Kidney capillary endothelial cell (primary cell): ENCODE results near the gene ANGPTL8.

Source experiments
- DNase-seq: peaks from one replicate; pipeline ENCODE4 v3.0.0-alpha.2; 2018; ENCODE audit warnings: low spot score

Gene ANGPTL8, protein sequence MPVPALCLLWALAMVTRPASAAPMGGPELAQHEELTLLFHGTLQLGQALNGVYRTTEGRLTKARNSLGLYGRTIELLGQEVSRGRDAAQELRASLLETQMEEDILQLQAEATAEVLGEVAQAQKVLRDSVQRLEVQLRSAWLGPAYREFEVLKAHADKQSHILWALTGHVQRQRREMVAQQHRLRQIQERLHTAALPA

DNA sequence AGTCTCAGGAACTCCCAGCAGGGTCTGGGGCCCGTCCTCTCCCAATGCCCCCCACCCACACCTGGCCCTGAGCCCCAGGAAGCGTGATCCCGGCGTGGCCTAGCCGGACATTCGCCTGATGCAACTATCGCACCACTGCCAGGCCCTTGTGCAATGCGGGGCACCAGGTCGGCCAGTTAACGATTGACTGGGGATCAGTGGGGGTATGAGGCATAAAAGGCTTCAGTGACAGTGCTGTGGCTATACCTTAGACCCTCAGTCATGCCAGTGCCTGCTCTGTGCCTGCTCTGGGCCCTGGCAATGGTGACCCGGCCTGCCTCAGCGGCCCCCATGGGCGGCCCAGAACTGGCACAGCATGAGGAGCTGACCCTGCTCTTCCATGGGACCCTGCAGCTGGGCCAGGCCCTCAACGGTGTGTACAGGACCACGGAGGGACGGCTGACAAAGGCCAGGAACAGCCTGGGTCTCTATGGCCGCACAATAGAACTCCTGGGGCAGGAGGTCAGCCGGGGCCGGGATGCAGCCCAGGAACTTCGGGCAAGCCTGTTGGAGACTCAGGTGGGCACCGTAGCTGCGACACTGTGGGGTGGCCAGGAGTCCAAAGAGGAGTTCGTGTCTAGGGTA, at the start of gene ANGPTL8:
Gene ANGPTL8, plus strand, starts transcription at position 243 of the 624 bp plus-strand sequence. Its CDS starts 19 bp downstream, at position 262.
- DNase-seq, result no peak

DNA sequence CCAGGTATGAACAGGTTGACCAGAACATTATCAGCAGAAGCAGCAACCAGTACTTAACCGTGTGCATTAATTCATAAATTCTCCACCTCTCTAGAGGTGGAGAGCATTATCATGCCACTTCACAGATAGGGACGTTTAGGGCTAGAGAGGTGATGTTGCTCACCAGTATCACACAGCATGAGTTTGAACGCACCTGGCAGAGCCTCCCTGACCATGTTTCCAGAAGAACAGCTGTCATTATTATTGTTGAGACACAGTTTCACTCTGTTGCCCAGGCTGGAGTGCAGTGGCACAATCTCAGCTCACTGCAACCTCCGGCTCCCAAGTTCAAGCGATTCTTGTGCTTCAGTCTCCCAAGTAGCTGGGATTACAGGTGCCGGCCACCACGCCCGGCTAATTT, 48.9 kb upstream of the ANGPTL8 start:
- DNase-seq, result no peak

DNA sequence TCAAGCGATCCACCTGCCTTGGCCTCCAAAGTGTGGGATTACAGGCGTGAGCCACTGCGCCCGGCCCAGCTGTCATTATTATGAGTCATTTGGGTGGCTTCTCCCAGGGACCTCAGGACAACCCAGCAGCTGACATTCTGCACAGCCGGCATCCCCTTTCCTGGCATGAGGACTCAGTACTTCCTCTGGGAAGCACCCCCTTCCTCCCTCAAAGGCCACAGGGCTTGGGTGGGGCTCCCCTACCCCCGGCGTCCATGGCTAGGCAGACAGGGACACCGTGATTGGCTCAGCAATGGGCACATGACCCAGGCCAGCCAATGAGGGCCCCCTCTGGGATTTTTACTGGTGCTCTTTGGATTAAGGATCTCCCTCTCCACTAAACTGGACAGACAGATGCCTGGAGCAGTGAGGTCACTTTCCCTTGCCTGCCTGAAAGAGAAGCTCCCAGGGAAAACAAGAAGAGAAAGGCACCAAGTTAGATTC, 48.1 kb upstream of the ANGPTL8 start:
- peak; percentile 75 for DNase-seq

DNA sequence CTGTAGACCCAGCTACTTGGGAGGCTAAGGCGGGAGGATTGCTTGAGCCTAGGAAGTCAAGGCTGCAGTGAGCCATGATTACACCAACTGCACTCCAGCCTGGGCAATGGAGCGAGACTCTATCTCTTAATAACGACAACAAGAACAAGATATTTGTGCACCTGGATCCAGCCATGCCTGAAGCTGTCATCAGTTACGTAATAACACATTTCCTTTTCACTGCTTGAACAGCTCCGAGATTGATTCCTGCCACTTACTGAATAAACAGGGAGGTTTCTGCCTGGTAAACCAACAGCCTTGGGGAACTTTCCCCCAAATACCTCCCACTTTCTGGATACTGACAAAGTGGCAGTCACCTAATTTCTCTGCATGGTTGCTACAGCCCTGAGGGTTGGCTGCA, 47.5 kb upstream of the ANGPTL8 start:
- no peak for DNase-seq

DNA sequence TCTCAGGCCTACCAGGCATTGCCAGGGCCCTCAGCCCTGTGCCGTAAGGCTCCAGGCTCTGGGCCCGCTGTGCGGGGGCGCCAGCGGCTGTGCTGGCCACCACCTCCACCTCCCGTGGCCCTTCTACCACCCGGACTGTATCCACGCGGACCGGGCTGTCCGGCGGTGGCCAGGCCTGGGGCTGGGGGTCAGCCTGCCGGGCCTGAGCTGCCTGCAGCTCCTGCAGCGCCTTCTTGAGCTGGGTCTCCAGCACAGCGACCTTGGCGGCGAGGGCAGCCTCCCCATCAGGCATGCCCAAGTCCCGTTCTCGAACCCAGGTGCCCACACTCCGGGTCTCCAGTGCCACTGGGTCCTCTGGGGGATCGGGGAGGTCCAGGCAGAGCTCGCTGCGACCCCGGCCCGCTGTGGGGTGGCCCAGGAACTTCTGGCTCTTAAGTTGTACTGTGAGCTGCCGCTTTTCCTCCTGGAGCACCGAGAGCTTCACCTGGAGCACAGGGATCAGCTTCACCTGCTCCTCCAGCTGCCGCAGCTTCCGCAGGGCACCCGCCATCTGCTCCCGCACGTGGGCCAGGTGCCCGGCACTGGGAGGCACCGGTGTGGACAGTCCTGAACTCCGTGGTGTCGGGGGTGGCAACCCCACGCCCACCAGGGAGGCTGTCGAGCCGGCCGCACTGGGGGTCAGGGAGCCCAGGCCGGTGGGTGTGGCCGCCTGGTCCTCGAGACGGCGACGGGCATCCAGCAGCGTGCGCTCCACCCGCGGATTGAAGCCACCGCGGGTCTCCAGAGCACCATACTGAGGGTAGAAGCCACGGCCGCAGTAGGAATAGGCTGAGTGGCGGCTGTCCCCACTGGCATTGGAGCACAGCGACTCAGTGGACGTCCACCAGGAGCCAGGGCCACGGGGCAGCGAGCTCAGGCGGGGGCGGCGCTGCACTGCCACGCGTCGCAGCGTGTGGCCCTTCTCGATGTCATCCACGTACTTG, 46.2 kb upstream of the ANGPTL8 start:
- DNase-seq, result no peak

DNA sequence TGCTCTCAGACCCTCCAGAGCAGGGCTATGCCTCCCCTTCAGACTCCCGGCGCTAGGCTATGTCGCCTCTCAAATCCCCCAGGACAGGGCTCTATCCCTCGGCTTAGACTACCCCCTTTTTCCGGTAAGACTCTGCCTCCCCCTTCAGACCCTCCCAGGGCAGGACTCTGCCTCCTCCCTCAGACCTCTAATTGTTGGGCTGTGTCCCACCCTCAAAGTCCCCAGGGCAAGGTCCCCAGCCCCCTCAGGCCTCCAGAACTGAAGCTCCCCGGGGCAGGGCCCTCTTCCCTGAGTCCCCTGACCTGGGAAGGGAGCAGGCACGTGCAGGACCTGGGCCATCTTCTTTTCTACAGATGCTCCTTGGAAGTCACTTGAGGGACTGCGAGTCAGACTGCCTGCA, 45.2 kb upstream of the ANGPTL8 start:
- no peak for DNase-seq

DNA sequence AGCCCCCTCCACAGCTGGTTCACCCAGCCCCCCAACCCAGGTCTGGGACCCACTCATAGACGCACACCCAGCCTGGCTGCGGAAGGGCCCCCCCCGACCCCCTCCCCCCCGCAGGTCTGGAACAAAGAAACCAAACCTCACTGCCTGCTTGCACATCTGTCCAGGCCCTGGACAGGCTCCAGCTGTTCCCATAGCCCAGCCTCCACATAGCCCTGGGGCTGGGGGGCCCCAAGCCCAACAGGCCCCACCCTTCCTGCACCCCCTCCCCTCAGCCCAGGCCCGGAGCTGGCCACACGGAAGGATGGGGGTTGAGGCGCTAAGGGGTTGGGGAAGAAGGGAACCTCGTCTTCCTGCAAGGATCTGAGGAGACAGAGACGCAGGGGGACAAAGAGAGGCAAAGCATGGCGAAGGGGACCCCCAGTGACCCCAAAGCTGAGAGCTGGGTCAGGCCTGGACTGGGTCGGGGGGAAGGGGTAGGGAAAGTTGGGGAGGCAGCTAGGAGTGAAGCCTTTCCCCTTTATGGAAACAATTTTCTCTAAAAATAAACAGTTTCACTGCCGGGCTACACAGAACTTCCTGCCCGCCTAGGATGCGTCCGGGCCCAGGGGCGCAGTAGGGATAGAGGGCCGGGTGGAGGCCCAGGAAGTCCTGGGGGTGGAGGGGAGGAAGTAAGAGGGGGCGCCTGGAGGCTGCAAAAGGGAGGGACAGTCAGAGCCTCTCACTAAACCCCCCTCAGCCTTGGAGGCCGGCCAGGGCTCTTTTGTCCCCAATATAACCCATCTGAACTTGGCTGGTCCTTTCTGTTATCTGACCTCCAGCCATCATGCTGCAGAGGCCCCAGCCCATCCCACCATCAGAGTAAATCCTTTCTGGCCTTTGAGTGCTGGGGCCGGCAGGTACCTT, 44.5 kb upstream of the ANGPTL8 start:
- DNase-seq, result peak; percentile 36

DNA sequence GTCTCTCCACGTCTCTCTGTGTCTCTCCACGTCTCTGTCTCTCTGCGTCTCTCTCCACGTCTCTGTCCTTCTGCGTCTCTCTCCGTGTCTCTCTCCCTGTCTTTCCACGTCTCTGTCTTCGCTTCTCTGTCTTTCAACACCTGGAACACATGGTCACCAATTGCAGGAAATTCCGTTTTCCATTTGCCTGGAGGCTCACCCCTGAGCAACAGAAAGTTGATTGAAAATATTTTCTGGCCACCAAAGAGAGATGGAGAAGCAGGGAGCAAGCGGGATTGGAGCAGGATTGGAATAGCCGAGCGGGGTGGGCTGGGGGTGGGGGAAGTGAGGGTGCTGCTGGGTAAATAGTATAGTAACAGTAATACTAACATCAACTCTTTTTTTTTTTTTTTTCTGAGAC, 43.7 kb upstream of the ANGPTL8 start:
- DNase-seq, result no peak

DNA sequence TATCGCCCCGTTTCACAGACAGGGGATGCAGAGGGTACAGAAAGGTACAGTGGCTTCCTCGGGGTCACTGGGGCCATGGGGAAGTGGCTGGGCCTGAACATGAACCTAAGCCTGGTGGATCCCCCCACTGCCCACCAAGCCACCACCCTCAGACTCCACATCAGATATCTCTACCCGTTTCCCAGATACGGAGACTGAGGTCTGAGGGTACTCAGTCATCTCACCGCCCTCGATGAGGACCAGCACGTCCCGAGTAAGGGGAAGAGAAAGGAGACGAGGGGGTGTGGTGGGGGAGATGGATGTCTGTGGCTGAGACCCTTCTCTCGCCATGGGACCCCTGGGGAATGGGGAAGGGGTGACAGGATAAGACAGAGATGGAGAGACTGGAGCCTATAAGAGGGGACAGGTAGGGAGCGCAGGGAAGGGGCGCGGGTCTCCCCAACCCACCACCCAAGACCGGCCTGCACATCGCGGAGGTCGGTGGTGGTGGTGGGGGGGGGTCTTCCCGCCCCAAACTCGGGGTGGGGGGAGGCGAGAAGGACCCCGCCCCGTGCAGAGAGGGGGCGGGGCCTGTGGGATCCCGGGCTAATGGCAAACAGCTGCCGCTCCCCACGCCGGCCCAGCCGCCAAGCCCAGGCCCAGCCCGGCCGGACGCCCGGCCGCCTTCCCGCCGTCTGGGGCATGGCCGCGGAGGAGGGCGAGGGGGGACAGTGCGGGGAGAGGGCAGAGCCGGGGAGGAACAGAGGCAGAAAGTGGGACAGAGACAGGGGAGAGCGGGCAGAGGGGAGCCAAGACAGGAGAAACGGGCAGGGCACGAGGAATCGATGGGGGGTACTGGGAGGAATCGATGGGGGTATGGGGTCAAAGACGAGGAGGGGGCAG, 42.8 kb upstream of the ANGPTL8 start:
- no peak for DNase-seq

DNA sequence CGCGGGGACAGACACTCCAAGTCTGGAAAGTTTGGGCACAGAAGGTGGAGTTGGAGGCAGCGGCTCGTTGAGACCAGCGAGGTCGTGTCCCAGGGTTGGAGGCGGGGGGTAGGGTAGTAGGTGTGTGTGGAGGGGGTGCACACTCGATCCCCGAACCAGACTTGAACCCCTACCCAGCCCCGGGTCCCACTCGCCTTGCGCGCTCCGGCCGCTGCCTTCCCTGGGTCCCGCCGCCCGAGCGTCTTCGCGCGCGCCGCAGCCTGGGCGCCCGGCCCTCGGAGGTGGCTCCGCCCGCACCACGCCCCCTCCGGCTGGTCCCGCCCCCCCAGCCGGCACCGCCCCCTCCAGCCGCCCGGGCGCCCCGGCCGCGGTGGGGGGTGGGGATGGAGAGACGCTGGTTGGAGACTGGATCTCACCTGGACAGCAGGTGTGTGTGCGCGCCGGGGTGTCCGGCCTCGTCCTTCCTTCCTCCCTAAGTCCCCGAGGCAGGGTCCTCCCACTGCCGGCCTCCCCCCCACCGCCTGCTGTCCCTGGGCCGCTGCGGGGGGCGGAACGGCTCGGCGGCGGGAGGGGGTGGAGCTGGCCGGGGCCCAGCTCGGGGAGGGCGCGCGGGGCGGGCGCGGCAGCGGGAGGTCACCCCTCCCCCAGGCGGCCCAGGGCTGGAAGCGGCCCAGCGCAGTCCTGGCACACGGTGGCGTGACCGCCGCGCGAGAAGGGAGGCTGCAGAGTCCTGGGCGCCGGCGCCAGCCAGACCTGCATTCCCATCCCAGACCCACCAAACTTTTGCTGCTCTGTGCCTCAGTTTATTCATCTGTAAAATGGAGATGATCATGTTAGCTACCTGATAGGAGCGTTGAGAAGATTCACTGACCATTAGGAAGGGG, 41.9 kb upstream of the ANGPTL8 start, which contains the start of gene KANK2:
Gene KANK2, minus strand, starts transcription at position 255 of the 884 bp plus-strand sequence. CDS start 3,034 bp downstream, outside the sequence.
- DNase-seq, result peak; percentile 75

DNA sequence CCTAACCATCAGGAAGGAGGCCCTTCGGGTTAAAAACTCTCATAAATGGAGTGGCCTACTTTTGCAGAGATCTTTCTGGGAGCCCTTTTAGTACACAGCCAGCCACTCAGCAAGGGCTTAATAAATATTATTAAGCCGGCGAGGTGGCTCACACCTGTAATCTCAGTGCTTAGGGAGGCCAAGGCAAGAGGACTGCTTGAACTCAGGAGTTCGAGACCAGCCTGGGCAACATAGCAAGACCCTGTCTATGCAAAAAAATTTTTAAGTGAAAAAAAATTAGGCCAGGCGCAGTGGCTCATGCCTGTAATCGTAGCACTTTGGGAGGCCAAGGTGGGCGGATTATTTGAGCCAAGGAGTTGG, 41.3 kb upstream of the ANGPTL8 start:
- DNase-seq, result no peak

DNA sequence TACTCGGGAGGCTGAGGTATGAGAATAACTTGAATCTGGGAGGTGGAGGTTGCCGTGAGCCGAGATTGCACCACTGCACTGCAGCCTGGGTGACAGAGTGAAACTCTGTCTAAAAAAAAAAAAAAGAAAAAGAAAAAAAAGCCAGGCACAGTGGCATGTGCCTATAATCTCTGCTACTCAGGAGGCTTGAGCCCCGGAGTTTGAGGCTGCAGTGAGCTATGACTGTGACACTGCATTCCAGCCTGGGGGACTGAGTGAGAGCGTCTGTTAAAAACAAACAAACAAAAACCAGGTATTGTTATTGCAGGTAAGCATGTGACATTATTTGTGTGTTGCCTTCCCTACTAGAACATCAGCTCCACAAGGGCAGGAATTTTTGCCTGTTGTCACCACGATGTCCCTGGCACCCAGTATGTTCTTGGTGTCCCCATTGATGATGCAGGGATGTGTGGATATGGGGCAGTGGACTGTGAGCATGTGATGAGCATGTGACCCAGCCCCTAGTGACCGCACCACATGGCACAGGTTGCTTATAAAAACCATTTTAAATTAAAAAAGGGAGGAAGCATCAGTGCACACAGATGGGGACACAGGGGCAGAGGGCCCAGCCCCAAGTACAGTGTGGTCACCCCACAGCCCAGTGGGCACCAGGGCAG, 40.5 kb upstream of the ANGPTL8 start:
- no peak for DNase-seq

DNA sequence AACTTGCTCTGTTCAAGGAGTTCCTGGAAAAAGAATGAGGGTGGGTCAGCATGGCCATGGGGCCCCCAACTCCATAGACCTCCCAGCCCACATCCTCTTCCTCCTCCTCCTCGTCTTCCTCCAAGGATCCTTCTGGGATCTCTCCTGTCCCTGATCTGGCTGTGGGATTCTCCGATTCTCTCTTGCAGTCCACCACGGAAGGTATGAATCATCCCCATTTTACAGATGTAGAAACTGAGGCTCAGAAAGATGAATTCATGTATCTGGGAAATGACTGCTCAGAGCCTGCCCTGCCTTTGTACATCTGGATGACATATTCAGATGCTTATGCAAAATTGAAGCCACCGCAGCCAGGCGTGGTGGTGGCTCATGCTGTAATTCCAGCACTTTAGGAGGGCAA, 39.9 kb upstream of the ANGPTL8 start:
- DNase-seq, result no peak

DNA sequence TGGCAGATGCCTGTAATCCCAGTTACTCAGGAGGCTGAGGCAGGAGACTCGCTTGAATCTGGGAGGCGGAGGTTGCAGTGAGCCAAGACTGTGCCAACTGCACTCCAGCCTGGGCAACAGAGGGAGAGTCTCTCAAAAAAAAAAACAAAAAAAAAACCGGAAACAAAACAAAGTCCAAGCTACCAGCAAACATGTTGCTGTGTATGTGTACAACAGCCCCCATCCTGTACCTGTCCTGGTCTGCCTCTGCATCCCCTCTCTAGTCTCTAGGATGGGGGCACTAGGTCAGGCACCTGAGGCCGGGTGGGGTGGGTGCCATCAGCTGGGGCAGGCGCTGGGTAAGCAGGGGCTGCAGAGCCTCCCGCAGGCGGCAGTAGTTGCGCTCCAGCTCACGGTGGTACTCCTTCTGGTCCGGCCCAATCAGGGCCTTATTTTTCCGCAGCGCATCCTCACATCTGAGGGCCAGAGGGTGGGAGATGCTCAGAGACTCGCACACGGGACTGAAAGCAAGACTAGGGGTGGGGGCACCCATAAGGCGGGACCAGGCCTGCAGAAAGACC, 39.3 kb upstream of the ANGPTL8 start:
- no peak for DNase-seq

DNA sequence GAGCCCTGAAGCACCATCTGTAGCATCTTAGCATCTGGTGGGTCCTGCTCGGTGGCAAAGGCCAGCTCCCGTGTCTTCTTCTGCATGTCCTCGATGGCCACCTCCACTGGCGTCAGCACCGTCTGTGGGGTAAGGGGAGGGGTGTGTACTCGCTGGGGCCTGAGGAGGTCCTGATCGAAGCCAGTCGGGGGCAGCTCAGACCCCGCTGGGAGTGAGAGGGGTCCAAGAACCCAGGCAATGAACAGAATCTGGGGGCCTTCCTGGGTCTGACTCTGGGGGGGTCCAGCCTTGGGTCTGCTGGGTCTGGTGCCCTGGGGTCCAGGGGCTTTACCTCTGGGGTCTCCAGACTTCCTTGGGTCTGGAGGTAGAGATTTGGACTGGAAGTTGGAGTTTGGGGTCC, 38.5 kb upstream of the ANGPTL8 start:
- no peak for DNase-seq

DNA sequence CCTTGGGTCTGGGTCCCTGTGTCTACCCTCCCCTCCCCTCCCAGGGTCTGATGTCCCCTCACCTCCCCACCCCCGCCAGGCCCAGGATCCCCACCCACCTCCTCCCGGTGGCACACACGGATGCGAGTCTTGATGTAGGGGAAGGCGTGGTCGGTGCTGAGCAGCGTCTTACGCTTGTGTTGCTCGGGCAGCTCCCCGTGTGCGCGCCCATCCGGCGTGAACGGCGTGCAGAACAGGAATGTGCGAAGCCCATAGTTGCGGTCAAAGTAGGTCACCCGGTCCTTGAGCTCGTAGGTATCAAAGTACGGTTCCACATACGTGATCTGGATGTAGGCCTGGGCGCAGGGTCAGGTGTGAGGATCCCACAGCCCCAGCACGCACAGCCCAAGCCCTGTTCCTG, 37.6 kb upstream of the ANGPTL8 start:
- DNase-seq, result no peak

DNA sequence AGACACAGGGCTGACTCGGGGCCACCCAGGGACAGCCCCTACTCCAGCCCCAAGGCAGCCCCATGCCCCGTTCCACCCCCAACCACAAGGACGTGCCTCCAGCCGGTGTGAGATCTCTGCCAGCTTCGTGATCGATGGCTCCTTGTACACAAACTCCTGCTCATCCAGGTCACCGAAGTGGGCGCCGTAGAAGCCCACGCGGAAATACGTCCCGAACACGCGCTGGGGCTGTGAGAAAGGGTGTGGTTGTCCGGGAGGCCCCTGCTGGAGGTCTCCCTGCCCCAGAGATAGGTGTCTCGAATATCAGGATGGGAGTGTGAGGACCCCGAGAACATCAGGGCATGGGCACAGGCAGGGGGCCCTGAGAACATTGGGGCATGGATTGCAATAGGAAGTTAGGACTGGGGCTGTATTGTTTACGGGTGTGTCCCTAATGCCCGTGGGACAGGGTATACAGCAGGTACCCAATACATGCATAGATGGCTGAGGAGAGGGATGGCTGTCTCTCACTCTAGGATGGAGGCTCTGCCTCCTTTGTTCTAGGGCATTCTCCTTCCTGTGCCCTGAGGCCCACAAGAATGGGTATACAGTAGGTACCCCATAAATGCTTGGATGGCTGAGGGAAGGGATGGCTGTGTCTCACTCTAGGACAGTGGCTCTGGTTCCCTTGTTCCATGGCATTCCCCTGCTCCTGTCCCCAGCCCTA, 36.8 kb upstream of the ANGPTL8 start:
- DNase-seq, result no peak
